Embryonic facial prominence (tissue), 1 donor: Measurements from ENCODE around the gene PEX10.

ENCODE experiments used
- DNase-seq: peaks from one replicate; pipeline ENCODE4 v3.0.0-alpha.2; 2016; ENCODE audit errors: extremely low spot score

Gene PEX10

GRCh38 chr1:2425892-2426291 is 13.5 kb upstream of the PEX10 start:
- no peak for DNase-seq

- DNase-seq = no peak
Observed at GRCh38 chr1:2422523-2422922, 10.2 kb upstream of the PEX10 start.

DNA sequence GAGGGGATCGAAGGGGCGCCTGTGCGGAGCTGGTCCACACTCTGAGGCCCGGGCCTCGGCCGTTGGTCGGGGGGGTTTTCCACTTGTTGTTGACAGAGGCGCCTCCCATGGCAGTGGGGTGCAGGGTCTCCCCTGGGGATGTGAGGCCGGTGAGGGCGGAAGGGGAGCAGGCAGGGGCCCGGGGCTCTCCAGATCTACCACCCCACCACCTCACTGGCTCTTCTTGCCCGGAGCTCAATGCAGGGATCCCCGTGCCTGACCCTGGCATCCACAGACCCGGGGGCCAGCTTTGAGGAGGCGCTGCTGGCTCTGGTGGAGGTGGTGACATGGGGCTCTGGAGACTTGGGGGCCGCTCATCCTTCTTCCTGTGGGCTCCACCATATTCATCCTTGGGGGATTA is 7.1 kb upstream of the PEX10 start:
- no peak for DNase-seq

DNA sequence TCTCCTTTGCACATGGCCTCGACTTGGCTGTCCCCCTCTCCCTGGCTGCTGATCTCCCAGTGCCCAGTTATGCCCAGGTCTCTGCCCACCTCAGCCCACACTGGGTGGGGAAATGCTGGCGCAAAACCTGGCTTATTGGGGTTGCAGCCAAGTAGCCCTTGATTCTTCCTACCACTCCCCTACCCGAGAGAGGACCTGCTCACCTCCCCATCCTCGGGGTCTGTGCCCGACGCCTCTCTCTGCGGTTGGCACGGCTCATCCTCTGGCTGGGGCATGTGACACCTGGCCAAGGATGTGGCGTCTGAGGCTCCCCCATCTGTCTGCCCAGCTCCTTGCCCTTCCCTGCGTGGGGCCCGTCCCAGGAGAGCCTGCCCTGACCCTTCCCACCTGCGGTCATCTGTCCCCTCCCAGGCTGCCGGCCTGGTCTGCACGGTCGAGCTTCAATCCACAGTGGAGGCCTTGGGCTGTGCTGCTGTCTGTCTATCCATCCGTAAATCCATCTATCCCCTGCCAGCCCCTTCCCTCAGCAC is 6.5 kb upstream of the PEX10 start:
- no peak for DNase-seq

- no peak for DNase-seq
Observed at GRCh38 chr1:2417833-2418225, 5.5 kb upstream of the PEX10 start.

DNA sequence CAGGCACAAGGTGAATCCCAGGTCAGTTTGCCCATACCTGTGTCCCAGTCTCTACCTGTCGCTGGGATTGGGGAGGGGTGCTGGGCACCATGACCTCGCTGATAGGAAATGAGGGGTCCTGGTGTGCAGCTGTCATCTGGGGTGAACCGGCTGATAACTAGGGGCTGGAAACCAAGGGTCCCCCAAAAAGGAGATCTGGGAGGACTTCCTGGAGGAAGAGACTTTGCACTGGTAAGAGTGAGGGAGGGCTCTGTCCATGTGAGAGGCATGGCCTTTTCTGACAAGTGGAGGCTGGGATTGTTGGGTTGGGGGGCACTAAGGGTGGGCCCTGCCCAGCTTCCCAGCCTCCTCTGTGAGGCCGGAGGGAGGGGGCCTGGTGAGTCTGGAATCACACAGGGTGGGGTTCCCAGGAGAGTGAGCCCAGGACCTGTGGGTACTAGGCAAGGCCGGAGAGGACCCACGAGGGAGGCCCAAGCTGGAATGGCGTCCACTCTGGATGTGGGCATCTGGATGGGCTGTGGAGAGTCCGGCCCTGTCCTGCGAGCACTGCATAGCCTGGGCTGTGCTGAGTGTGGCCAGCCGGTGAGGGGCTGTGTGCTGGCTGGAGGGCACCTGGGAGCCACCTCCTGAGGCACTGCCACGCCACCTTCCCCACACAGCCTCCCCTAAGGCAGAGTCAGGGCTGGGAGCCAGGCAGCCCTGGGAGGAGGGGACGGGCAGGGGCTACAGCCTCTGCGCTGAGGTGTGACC is 4.9 kb upstream of the PEX10 start:
- DNase-seq = no peak

GRCh38 chr1:2416403-2416802 is 4.0 kb upstream of the PEX10 start:
- no peak for DNase-seq

GRCh38 chr1:2415801-2416208 is 3.4 kb upstream of the PEX10 start:
- no peak for DNase-seq

DNA sequence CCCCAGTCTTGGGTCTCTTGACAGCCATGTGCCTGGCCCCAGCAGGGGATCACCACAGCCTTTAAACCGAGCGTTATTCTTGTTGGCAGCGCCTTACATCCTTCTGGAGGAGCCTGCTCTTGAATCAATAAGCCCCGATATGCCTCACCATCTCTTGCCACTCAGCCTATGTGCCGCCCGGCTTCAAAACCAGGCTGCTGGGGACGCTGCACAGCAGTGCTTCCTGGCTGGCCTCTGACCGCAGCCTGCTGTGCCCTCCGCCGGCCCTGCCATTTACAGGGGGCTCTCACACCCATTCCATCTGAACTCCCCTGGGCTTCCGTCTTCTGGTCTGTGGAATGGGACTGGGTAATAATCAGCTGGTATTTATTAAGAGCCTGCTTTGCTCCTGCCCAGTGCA is 3.0 kb upstream of the PEX10 start:
- DNase-seq = no peak

- no peak for DNase-seq
Observed at GRCh38 chr1:2414297-2414958, 2.1 kb upstream of the PEX10 start.

DNA sequence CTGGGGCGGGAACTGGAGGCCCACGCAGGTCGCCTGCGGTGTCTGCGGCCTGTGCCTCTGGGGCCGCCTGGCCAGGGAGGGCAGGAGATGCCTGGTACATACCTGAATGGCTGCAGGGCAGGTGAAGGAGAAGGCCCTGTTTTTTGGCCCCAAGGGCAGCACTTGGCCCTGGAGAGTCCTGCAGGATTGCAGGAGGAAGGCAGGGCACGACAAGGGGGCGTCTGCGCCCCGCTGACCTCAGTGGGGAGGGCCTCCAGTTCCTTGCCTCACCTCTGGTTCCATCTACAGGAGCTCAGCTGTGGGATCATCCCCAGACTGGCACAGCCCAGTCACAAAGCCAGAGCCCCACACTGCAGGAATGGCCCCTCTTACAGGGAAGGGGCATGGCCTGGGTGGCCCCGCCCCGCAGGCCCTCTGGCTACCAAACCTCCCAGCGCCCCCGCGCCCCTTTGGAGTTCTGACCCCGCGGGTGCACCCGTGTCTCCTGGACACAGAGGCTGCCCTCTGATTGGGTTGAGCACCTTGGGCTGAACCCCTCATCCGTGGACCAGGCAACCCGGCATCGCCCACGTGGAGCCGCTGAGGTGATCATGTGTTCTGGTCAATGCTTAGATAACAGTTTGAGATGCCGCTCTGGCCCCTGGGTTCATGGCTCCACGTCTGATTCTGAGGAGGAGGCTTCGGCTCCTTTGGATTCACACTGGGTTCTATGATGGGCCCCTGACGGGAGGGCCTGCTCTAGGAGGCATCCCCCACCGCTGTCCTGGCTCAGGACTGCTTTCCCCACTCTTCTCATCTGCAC is 1.3 kb upstream of the PEX10 start:
- no peak for DNase-seq

DNA sequence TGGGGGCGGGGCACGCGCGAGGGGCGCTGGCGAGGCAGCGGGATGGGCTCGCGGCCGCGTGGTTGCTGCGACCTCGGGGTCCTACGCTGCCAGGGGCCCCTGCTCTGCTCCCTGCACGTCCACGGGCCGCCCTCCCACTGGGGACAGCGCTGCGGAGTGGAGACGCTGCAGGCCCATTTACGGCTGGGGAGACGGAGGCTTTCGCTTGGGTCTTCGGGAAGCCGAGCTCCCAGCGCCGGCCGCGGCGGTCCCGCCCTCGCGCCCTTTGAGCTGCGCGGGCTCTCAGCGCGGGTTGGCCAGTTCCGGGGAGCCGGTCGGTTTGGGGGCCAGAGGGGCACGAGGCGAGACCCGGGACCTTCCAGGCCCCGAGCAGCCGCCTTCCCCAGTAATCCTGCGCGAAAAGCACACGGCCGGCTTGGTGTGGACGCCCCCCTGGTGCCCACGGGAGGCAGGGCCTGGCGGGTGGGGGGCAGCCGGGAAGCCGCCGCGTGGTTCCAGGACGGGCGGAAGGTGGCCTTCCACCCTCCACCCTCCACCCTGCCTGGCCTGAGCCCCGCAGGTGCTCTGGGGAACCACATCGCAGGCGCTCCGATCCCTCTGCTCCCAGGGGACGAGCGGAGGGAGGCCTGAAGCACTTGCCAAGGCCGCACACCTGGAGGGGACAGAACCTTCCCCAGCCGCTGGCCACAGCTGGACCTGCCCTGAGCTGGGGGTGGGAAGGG is 570 bp upstream of the PEX10 start:
- no peak for DNase-seq

GRCh38 chr1:2411801-2412394 is 466 bp downstream of the PEX10 start:
- DNase-seq = no peak

DNA sequence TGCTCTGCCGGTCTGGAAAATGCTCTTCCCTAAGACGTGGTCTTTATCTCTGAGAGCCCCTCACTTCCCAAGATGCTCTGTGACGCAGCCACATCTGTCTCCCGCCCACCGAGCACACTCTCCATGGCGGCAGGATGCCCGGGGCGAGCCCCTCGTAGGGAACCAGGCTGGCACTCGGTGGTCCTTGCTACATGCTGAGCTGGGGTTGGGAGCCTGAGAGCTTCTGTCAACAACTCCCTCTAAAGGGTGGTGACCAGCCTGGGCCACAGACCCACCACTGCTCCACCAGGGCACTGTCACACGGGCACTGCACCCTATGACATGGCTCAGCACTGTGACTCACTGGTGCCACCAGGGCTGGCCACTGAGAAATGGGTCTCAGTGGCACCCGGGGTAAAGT is 2.6 kb downstream of the PEX10 start:
- no peak for DNase-seq

DNA sequence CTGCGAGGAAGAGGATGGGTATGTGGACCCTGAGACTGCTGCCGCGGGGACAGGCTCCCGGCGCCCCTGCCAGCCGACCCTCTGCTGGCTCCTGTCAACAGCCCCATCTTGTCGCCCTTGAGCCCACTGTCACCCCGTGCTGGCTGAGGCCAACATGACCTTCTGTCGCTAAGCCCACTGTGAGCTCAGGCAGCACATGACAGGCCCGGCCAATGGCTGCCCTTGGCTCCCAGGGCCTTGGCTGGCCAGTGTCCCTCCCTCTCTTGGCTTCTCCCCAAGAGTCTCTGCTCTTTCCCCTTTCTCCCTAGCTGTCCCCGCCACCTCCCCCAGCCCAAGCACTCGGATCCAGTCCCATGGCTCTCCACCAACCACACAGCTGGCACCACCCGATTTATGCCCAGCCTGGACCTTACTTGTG is 3.5 kb downstream of the PEX10 start:
- DNase-seq = no peak

- no peak for DNase-seq
Observed at GRCh38 chr1:2408456-2408855, 3.9 kb downstream of the PEX10 start.

- no peak for DNase-seq
Observed at GRCh38 chr1:2407991-2408275, 4.4 kb downstream of the PEX10 start.

DNA sequence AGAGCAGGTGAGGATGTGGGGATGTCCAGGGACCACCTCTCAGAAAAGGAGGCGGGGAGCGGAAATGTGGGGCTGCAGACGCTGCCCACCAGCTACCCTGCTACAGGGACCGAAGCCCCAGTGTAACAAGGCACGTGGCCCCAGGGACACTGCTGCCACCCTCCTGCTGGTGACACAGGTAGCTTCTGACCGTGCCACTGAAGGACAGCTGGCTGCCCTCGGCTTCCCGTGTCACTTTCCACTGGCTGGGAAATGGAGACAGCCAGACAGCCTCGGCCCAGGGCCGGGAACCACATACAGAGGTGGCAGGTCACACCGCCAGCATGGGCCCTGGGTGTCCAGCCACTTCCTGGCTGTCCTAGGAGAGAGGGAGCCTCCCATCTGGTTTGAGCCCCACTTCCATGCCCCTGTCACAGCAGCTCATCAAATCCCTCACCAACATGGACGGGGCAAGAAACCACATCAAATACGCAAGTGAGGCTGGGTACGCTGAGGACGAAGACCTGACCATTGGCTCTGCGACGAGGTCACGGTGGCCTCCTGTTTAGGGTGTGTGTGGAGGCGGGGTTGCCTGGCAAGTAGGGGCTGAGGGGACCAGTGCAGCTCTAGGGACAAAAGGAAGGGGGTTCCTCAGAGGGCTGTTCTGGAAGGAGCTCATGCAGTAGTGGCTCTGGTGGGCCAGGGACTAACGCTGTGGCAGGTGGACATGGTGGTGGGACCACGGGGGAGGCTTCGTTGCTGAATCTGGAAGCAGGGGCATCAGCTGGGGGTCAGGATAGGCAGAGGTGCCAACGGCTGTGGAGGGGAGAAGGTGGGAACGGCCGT is 5.0 kb downstream of the PEX10 start:
- DNase-seq = no peak

GRCh38 chr1:2406451-2407041 is 5.8 kb downstream of the PEX10 start:
- no peak for DNase-seq

DNA sequence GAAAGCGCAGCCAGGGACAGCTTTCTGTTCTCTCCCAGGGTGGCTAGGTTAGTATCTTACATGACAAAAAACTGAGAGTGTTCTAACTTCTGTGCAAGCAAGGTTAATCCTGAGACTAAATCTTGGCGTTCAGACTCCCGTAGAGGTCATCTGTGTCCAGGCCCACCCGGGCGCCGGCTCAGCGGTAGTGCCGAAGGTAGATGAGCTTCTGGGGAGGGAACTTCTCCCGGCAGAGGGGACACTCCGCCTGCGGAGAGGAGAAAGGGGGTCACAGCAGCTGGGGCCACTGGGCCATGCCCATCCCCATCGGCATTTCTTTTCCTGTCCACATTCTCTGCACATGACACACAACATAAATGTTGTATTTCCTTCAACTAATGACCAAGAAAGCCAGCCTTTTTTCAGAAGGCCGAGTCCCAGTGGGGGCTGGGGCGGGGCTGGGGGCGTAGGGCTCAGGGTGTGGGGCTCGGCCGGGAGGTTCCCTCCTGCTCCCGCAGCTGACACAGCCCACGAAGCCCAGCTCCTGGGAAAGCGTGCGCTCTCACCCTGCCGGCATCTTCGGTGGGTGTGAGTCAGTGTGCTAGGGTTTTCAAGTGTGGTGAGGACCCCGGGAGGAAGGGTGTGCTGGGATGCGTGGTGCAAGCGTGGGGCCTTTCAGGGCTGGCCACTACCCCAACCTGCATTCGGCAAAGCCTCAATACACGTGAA is 6.6 kb downstream of the PEX10 start:
- no peak for DNase-seq
